NCI-H82 (cell line): ENCODE measurements around the gene PTPN7.
"Not testable (repeated sequence)": the region's sequence is repeated elsewhere in the genome, so short reads cannot be mapped to it uniquely, and the experiment has no call there.

Experiments used
- DNase-seq: peaks from one replicate; lab custom pipeline; 2025; lab: John Stamatoyannopoulos, UW

Gene PTPN7

DNA sequence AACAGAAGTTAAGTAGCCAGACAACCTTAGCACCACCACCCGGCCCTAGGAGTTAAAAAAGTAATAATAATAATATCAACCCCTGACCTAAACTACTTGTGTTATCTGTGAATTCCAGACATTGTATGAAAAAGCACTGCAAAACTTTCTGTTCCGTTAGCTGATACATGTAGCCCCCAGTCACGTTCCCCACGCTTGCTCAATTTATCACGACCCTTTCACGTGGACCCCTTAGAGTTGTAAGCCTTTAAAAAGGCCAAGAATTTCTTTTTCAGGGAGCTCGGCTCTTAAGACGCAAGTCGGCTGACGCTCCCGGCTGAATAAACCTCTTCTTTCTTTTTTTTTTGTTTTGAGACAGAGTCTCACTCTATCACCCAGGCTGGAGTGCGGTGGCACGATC, 6.7 kb upstream of the PTPN7 start:
- not testable (repeated sequence) for DNase-seq

GRCh38 chr1:202165942-202166843, 5.8 kb upstream of the PTPN7 start:
- DNase-seq = no peak

DNA sequence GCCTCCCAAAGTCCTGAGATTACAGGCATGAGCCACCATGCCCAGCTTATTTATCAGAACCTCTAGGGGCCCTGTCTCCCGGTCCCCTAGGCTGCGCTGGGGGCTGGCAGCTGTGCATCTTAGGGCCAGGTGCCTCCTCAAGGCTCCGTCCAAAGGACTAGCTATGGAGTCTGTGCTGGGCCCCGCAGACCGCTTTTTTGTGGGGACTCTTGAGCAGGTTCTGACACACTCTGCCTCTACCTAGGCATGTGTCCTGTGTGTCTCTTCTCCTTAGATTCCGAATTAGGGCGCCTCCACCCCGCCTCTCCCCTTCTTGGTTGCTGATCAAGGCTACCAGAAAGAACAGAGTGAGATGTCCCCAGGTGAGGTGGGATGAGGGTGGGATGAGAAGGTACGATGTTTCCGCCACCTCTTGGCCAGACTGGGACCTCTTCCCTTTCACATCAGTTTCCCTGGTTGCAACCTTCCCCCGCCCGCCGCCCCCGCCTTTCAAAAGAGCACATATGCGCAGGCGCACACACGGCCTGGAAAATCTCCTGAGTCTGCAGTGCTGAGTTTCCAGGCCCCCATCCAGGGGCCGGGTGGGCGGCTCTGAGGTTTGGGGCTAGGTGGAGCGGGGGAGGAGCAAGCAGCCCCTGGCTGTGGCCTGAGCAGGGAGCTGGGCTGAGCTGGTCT, 5.0 kb upstream of the PTPN7 start:
- no peak for DNase-seq

DNA sequence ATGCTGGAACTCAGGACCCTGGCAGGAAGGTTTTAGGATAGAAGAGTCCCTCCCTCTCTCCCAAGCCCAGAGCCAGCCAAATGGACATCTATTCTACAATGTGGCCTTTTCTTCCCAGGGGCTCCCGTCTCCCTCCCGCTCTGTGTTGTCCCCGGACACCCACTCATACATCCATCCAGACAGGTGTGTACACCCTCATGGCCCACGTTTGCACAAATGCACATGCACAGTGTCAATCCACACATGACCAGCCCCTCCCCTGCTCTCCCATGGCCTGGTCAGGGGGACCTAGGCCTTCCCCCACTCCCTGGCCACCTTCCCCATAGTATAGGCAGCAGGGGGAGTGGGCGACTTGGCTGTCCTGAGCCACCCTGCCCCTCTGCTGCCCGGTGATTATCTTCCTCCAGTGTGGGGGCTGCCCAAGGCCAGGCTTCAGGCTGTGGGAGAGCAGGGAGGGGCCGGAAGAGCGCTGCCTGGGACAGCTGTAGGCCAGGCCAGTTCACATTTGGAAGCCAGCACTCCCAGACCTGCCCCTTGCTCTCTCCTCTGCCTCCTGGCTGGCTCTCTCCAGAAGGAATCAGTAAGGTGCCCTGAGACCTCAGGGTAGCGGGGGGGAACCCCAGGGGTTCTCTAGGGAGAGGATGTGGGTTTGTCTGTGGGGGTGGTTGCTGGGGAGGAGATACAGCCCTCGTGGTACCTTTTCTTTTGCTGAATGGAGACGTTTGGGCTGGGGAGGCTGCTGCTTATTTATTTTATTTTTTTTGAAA, 4.1 kb upstream of the PTPN7 start:
- no peak for DNase-seq

GRCh38 chr1:202163281-202164270, 3.2 kb upstream of the PTPN7 start:
- no peak for DNase-seq

DNA sequence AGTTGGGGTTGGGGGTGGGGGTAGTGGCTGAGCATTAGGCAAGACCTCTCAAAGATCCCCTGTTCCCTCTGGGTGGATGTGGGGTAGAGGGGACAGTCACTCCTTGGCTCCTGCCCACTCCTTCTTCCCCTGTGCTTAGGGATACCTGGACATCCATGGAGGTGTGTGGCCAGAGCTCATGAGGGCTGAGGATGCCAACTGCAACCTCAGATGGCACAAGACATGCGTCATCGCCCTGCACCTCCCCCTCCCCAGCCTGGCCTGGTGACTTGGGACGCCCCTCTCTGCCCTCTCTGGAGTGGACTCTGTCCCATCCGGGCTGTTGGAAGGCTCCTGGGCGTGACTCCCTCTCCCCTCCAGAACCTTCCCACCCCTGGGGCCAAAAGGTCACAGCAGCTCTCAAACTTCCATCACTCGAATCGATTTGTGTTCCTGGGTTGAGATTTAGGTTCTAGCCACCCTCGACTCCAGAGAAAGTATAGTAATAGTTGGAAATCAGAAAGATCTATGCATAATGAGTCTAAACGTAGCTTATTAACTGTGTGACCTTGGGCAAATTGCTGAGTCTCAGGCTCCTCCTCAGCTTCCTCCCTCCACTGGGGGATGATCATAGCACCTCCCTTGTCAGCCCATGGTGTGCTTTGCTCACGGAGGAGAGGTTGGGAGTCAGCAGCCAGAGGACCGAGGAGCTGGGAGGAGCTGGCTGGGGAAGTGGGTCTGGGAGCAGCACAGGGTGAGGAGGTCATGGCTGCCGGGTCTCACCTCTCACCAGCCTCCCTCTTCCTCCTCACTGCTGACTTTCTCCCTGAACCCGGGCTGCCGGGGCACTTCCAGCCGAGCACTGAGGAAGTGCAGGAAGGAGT, 2.2 kb upstream of the PTPN7 start:
- no peak for DNase-seq

GRCh38 chr1:202162047-202162417, 1.6 kb upstream of the PTPN7 start:
- no peak for DNase-seq

DNA sequence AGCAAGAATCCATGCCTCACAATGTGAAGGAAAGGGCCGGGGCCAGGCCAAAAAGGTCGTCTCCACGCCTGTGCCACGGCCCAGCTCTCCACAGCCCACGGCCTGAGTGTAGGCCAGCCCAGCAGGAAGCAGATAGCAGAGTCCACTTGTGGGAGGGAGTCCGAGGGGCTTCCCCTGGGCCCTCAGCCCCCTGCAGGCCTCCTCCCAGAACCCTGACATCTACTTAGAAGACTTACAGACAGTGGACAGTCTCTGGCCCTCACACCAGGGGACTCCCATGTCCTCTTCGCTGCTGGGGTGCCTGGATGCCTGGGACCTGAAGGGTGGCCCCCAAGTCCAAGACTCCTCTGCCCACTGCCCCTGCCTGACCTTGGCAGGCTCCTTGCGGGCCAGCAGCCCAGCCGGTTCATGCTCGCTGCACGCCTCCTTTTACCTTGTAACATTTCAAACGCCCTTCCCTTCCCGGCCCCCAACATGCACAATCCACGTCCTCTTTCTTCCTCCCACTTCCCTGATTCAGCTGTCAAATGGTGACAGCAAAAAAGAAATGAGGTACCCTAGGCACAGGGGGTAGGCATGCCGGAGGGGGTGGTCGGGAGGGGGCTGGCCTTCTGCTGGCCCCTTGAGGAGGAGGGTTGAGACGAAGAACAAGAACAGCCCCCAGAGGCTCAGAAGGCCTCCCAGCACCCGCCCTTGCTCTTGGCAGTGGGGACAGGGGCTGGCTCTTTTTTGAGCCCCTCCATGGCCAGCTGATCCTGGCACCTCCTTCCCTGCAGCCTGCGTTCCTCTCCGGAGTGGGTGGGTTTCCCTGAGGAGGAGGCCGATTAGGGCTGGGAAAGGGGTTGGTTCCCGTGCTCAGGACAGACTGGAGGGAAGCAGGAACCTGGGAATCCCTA, 997 bp upstream of the PTPN7 start:
- no peak for DNase-seq

GRCh38 chr1:202159534-202160371, 649 bp downstream of the PTPN7 start:
- no peak for DNase-seq

- no peak for DNase-seq
Measured at GRCh38 chr1:202158810-202159533, 1.4 kb downstream of the PTPN7 start.

DNA sequence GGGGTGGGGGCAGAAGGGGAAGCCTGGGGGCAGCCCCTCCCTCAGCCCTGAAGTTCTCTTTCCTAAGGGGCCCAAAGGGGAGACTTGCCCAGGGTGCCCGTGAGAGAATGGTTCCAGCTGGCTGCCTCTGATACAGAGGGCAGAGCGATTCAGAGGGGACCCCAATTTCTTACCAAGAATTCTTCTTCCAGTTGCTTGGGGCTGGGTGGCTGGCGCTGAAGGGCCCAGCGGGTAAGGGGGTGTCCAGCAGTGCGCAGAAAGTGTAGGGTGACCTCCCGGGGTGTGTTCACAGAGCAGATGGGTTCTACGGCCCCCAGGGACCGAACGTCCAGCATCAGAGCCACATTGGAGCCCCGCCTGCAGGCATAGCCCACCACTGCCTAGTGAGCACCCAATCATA, 2.5 kb downstream of the PTPN7 start:
- DNase-seq = no peak

- no peak for DNase-seq
Measured at GRCh38 chr1:202156590-202156989, 3.8 kb downstream of the PTPN7 start.

DNA sequence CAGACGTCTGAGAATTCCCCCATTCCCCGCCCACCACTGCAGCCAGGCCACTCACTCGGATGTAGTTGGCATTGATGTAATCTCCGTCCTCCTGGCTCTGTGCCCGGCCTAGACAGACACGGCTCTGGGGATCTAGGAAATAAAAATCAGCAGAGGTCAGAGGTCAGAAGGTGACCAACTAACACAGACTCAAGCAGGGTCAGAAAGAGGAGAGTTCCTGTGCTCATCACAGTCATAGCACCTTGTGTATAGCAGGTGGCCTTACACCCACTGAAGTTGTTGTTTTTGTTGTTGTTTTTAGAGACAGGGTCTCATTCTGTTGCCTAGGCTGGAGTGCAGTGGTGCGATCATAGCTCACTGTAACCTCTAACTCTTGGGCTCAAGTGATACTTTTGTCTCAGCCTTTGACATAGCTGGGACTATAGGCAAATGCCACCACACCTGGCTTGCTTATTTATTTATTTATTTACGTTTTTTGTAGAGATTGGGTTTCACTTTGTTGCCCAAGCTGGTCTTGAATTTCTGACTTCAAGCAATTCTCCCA, 4.9 kb downstream of the PTPN7 start:
- no peak for DNase-seq

GRCh38 chr1:202154766-202155477, 5.5 kb downstream of the PTPN7 start:
- DNase-seq = peak; percentile 90

GRCh38 chr1:202154148-202154765, 6.1 kb downstream of the PTPN7 start:
- DNase-seq = no peak

GRCh38 chr1:202153284-202153683, 7.1 kb downstream of the PTPN7 start:
- DNase-seq = peak; percentile 36
